HUES64 (cell line): Measurements from ENCODE around the gene MACROH2A1. TPM values are rescaled to one million over a fixed set of nuclear protein-coding genes. Genes with fewer than 3 reads are reported as not detected.

ENCODE experiments used
- H3K27ac ChIP-seq: 2 replicates; pipeline ENCODE4 v1.7.0; 2013; ENCODE audit warnings: low read depth, low read length, inconsistent platforms
- H3K27me3 ChIP-seq: 2 replicates; pipeline ENCODE4 v1.6.1; 2013; ENCODE audit warnings: mild to moderate bottlenecking, low read length; ENCODE audit not compliant: insufficient read depth
- H3K36me3 ChIP-seq: 2 replicates; pipeline ENCODE4 v1.6.1; 2013; ENCODE audit warnings: mild to moderate bottlenecking, low read length; ENCODE audit not compliant: insufficient read depth
- H3K4me1 ChIP-seq: 2 replicates; pipeline ENCODE4 v1.6.1; 2013; ENCODE audit warnings: mild to moderate bottlenecking, low read length, moderate library complexity; ENCODE audit not compliant: insufficient read depth
- H3K4me3 ChIP-seq: 2 replicates; pipeline ENCODE4 v1.5.1; 2013; ENCODE audit warnings: mild to moderate bottlenecking, low read length, moderate library complexity
- H3K9ac ChIP-seq: 2 replicates; pipeline ENCODE4 v1.6.1; 2013; ENCODE audit warnings: mild to moderate bottlenecking, low read depth, low read length
- H3K9me3 ChIP-seq: 2 replicates; pipeline ENCODE4 v1.6.1; 2013; ENCODE audit warnings: low read depth, low read length; ENCODE audit not compliant: insufficient read depth
- WGBS: fragments of 150-250, 120-280 bp; methylation state at CpG from one replicate; pipeline ENCODE4 v1.1.7; 2013; ENCODE audit warnings: missing lambda C conversion rate; 5-methylcytosine and 5-hydroxymethylcytosine counted together
- polyA plus RNA-seq, 2 experiments: library from polyadenylated mRNA; stranded (reverse); fragments of 50-300 nt; gene quantifications; one replicate each; pipeline ENCODE4 v1.2.3, GENCODE V29; 2013

The MACROH2A1 gene
- polyA plus RNA-seq (2013, experiment 1 of 2), result 160 TPM
- polyA plus RNA-seq (2013, experiment 2 of 2), result 158 TPM

DNA sequence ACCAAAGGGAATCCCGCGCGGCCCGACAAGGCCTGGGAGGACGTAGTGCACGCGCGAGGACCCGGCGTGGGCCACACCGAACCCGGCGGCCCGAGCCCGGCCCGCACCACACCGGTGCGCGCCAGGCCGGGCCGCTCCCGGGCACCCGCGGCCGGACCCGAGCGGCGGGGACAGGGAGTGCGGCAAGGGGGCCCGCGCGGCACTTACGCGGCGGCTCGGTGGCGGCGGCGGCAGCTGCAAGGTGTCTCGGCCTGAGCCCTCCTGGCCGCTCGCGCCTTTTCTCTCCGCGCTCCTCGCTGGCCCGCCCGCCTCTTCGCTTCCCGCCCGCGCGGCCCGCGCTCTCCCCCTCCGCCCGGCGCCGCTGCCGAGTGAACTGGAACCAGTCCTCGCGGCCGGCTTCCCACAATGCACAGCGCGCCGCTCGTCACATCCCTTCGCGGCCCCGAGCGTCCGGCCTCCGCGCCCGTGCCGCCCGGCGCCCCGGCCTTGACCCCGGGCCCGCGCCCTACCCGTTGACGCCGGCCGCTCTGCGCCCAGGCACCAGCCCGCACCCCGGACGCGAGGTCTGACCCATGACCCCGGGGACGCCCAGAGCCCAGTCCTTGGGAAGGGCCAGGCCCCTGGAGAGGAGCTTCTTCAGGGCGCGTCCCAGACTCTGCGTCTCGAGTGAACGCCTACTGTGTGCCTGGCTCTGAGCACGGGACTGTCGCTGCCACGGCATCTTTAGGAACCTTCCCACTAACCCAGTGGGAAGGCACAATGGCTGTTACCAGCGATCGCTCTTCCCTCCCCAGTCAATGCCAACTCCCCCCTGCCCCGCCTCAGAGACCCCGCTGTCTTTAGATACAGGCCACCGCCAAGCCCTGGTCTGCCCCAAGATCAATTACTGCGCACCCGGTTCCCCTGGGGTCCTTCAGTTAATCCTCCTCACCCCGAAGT, at the start of gene MACROH2A1:
Gene MACROH2A1, minus strand, starts transcription at position 377 of the 939 bp plus-strand sequence. CDS start 10,138 bp downstream, outside the sequence.
- H3K27me3 ChIP-seq, result peaks cover 84% of the 10 kb centered on the region
- H3K4me3 ChIP-seq, result peak within 1 kb of the TSS; percentile 75
- peaks cover 54% of the 10 kb centered on the region for H3K4me1 ChIP-seq
- peak within 1 kb of the TSS; percentile 89 for H3K27ac ChIP-seq
- under 1% methylated on average over 109 of the region's 109 CpGs for WGBS
- no peaks in the 10 kb centered on the region for H3K9me3 ChIP-seq
- H3K9ac ChIP-seq, result peak within 1 kb of the TSS; percentile 87
- no peaks in the 10 kb centered on the region for H3K36me3 ChIP-seq

- H3K36me3 ChIP-seq, result no peaks in the 10 kb centered on the region
- no peak overlapping the region for H3K27ac ChIP-seq
- H3K9ac ChIP-seq, result no peak overlapping the region
- peaks cover 11% of the 10 kb centered on the region; the same call in 1 of the 2 replicates for H3K4me1 ChIP-seq
- H3K4me3 ChIP-seq, result no peak overlapping the region
- peaks cover 29% of the 10 kb centered on the region for H3K27me3 ChIP-seq
- 46% methylated on average over 8 of the region's 9 CpGs for WGBS
- H3K9me3 ChIP-seq, result no peaks in the 10 kb centered on the region
These were observed 49.2 kb upstream of the MACROH2A1 start for GRCh38 chr5:135448071-135448739.

DNA sequence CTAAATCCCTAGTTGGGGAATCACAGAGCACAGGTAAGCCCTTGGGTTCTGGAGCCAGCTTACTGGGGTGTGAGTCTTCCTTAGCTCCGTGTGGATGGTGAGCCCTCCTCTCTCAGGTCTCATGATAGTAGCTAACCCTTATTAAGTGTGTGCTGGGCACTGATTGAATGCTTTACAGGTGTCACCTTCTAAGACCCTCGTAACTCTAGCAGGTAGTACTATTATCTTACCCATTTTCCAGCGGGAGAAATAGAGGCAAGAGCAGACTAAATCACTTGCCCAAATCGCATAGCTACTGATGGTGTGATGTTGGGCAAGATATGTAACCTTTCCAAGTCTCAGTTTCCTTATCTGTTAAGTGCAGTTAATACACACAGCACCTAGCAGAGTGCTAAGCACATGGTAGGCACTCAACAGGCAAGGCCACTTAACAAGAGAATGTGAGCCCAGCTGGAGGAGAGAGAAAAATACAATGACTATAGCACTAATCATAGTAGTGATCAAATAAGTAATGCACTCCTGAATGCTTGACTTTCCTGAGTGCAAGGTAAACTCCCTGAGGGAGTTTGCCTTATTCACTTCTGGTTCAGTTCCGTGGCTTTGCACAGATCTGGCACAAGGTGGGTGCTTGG, 48.4 kb upstream of the MACROH2A1 start, which contains the start of gene DCANP1:
Gene DCANP1, minus strand, starts transcription at position 51 of the 632 bp plus-strand sequence. CDS start 240 bp downstream, outside the sequence.
- Histone ChIP-seq H3K9ac (no peak within 1 kb of the TSS), H3K4me1 (peaks cover 11% of the 10 kb centered on the region; the same call in 1 of the 2 replicates), H3K27ac (no peak within 1 kb of the TSS), H3K4me3 (no peak within 1 kb of the TSS), H3K9me3 (no peaks in the 10 kb centered on the region), H3K27me3 (peaks cover 21% of the 10 kb centered on the region), H3K36me3 (no peaks in the 10 kb centered on the region)
- 94% methylated on average over 5 of the region's 5 CpGs for WGBS

GRCh38 chr5:135446615-135447014, 47.6 kb upstream of the MACROH2A1 start:
- H3K9ac ChIP-seq, result no peak overlapping the region
- WGBS, result 93% methylated on average over 7 of the region's 7 CpGs
- no peak overlapping the region for H3K4me3 ChIP-seq
- no peaks in the 10 kb centered on the region for H3K9me3 ChIP-seq
- H3K36me3 ChIP-seq, result no peaks in the 10 kb centered on the region
- H3K27me3 ChIP-seq, result peaks cover 18% of the 10 kb centered on the region
- H3K27ac ChIP-seq, result no peak overlapping the region
- peaks cover 11% of the 10 kb centered on the region; the same call in 1 of the 2 replicates for H3K4me1 ChIP-seq

DNA sequence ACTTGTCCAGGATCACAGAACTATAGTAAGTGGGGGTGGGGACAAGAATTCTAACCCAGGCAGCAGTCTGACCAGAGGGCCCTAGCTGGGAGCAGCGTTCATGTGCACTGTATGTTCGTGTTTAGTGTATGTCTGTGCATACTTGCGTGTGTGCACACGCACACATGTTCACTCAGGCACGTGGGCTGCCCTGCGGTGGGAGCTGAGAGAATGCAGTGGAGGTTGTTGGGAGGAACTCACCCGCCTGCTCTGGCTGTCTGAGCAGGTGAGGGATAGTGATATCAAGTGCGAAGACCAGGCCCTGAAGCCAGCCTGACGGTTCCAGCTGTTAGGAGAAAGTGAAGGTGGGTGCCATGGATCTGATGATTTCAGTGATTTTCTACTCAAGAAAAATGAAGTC, 47.2 kb upstream of the MACROH2A1 start:
- peaks cover 18% of the 10 kb centered on the region for H3K27me3 ChIP-seq

DNA sequence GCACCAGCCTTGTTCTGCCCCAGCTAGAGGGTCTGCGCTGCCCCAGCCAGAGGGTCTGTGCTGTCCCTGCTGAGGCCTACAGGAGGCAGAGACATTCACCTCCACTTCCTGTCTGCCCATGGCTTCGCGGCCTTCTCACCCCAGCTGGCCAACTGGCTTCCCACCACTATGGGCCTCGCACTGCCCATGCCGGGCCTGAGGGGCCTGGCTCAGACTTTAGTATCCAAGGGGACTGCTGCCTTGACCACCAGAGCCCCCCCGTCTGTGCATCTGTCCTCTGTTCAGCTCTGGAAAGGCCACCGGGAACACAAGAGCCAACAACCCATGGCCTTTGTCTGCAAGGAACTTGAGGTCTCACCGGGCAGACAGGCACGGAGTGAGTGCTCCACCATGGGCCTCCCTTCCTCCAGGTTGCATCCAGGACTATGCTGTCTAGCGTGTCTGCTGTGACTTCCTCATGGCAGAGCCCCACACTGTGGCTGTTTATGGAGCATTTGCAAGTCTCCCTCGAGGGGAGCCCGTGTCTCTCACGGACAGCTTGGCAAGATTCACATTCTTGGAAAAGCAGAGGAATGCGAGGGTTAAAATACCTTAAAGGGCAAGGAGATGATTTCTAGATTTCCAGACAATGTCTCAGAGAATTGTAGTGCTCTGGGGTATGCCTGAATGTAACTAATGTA, 46.4 kb upstream of the MACROH2A1 start:
- Histone ChIP-seq H3K27ac (no peak overlapping the region), H3K4me3 (no peak overlapping the region), H3K36me3 (no peaks in the 10 kb centered on the region), H3K4me1 (peaks cover 11% of the 10 kb centered on the region; the same call in 1 of the 2 replicates), H3K9me3 (no peaks in the 10 kb centered on the region), H3K27me3 (peaks cover 13% of the 10 kb centered on the region), H3K9ac (no peak overlapping the region)
- 89% methylated on average over 14 of the region's 14 CpGs for WGBS

More for the DNA sequence above, 47.2 kb upstream of the MACROH2A1 start:
- 92% methylated on average over 9 of the region's 9 CpGs for WGBS
- Histone ChIP-seq H3K36me3 (no peaks in the 10 kb centered on the region), H3K27ac (no peak overlapping the region), H3K9ac (no peak overlapping the region), H3K4me1 (peaks cover 11% of the 10 kb centered on the region; the same call in 1 of the 2 replicates), H3K9me3 (no peaks in the 10 kb centered on the region), H3K4me3 (no peak overlapping the region)

DNA sequence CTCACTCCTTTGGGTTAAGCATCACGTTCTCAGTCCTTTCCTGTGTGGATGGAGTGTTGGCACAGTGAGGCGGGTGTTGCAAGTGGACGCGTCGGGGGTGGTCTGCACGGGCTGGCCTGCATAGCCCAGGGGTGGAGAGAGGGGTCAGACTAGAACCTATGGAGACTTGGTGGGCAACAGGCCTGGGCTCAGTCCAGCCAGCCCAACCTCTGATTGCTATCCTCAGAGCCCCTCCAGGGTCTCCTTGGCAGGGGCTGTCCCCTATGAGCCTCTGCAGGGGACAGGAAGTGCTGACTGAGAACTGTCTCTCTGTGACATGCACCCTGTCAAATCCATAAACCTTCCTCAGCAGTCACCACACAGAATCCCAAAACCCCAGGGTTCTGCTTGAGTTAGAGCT, 45.9 kb upstream of the MACROH2A1 start:
- Histone ChIP-seq H3K4me1 (peaks cover 11% of the 10 kb centered on the region; the same call in 1 of the 2 replicates), H3K9ac (no peak overlapping the region), H3K27me3 (peaks cover 13% of the 10 kb centered on the region; the same call in 1 of the 2 replicates), H3K27ac (no peak overlapping the region), H3K36me3 (no peaks in the 10 kb centered on the region), H3K4me3 (no peak overlapping the region), H3K9me3 (no peaks in the 10 kb centered on the region)
- 94% methylated on average over 6 of the region's 6 CpGs for WGBS

- no peaks in the 10 kb centered on the region for H3K36me3 ChIP-seq
- no peaks in the 10 kb centered on the region for H3K9me3 ChIP-seq
- H3K27me3 ChIP-seq, result peaks cover 10% of the 10 kb centered on the region; the same call in 1 of the 2 replicates
- WGBS, result 92% methylated on average over 13 of the region's 13 CpGs
- no peak overlapping the region for H3K4me3 ChIP-seq
- H3K9ac ChIP-seq, result no peak overlapping the region
- H3K4me1 ChIP-seq, result peaks cover 11% of the 10 kb centered on the region; the same call in 1 of the 2 replicates
- no peak overlapping the region for H3K27ac ChIP-seq
These were observed 45.3 kb upstream of the MACROH2A1 start for GRCh38 chr5:135444360-135444759.

GRCh38 chr5:135443161-135443960, 44.3 kb upstream of the MACROH2A1 start:
- H3K36me3 ChIP-seq, result no peaks in the 10 kb centered on the region
- H3K4me1 ChIP-seq, result peaks cover 6% of the 10 kb centered on the region; the same call in 1 of the 2 replicates
- WGBS, result 78% methylated on average over 6 of the region's 6 CpGs
- H3K9me3 ChIP-seq, result no peaks in the 10 kb centered on the region
- no peak overlapping the region for H3K9ac ChIP-seq
- no peak overlapping the region for H3K4me3 ChIP-seq
- no peak overlapping the region for H3K27ac ChIP-seq
- H3K27me3 ChIP-seq, result peaks cover 6% of the 10 kb centered on the region; the same call in 1 of the 2 replicates
